Lower leg skin (tissue), 4 donors: ENCODE results near the gene COX18. TPM values are rescaled to one million over a fixed set of nuclear protein-coding genes. Genes with fewer than 3 reads are reported as not detected.

ENCODE experiments used
- DNase-seq, 2 donors: peaks; one replicate each; pipeline ENCODE4 v3.0.0-alpha.2; 2019; ENCODE audit warnings: low spot score in 2 of 2
- H3K4me3 ChIP-seq: fragments of 200-600 bp; sonication (generic); 2 replicates; pipeline ENCODE4 v1.5.1; 2017; ENCODE audit warnings: mild to moderate bottlenecking, low read depth; ENCODE audit not compliant: poor library complexity, severe bottlenecking
- POLR2A ChIP-seq, 2 donors: fragments of 450-650 bp; IDR thresholded peaks; one replicate each; pipeline ENCODE4 v1.6.1; 2016 to 2017; ENCODE audit warnings: antibody characterized with exemption in 2 of 2, mild to moderate bottlenecking in 1 of 2, moderate library complexity in 1 of 2
- WGBS, 2 donors: methylation state at CpG; one replicate each; pipeline ENCODE4 v1.1.5; 2018; 5-methylcytosine and 5-hydroxymethylcytosine counted together
- intact Hi-C: fragments of 100-400 bp; cut with DNase I; formaldehyde crosslinking; loops from one replicate; pipeline ENCODE4 v1.15.0; 2023; ENCODE audit warnings: low total_unique reads
- total RNA-seq, 4 donors: library from RNA; depleted of rRNA; stranded (reverse); fragments of >200 nt; gene quantifications; one replicate each; pipeline ENCODE4 v1.1.0, GENCODE V29; 2016
- TF ChIP-seq, protein P1 (sequence below), 3 donors: fragments of 450-650 bp; IDR thresholded peaks; one replicate each; pipeline ENCODE4 v1.5.1; 2016; ENCODE audit warnings: antibody characterized with exemption in 3 of 3, mild to moderate bottlenecking in 3 of 3, moderate library complexity in 2 of 3

The COX18 gene, protein sequence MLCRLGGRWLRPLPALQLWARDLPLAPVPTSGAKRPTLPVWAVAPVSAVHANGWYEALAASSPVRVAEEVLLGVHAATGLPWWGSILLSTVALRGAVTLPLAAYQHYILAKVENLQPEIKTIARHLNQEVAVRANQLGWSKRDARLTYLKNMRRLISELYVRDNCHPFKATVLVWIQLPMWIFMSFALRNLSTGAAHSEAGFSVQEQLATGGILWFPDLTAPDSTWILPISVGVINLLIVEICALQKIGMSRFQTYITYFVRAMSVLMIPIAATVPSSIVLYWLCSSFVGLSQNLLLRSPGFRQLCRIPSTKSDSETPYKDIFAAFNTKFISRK
- total RNA-seq = 10 to 100 TPM; 12.0 to 24.3 (median 21.7) TPM

DNA sequence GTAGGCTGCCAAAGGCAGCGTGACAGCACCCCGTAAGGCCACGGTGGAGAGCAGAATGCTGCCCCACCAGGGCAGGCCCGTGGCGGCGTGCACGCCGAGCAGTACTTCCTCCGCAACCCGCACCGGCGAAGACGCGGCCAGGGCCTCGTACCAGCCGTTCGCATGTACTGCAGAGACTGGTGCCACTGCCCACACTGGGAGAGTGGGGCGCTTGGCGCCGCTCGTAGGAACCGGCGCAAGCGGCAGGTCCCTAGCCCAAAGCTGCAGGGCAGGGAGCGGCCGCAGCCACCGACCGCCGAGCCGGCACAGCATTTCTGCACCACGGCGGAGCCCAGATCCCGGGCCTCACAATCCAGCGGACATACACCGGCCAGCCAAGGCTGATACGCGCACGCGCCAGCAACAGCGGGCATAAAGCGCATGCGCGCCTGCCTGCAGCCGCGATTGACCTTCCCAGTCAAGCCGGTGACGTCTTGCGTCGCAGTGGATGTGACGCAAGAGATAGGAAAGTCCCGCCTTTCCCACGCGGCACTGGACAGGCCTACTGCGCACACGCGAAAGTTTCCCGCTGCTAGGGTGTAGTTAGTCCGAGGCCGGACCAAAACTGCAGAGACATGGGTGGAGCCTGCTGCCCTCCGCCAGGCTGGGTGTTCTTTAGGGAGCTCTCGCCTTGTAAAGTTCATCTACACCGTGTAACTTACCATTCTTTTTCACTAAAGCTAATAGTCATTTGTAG is at the start of gene COX18:
Gene COX18, minus strand, starts transcription at position 379 of the 736 bp plus-strand sequence. Its CDS starts 67 bp downstream, at position 312.
- peak; percentile 97 to 99 for DNase-seq
- H3K4me3 ChIP-seq = peak within 1 kb of the TSS; percentile 90
- intact Hi-C loops = no loop called here
- TF ChIP-seq, protein P1, sequence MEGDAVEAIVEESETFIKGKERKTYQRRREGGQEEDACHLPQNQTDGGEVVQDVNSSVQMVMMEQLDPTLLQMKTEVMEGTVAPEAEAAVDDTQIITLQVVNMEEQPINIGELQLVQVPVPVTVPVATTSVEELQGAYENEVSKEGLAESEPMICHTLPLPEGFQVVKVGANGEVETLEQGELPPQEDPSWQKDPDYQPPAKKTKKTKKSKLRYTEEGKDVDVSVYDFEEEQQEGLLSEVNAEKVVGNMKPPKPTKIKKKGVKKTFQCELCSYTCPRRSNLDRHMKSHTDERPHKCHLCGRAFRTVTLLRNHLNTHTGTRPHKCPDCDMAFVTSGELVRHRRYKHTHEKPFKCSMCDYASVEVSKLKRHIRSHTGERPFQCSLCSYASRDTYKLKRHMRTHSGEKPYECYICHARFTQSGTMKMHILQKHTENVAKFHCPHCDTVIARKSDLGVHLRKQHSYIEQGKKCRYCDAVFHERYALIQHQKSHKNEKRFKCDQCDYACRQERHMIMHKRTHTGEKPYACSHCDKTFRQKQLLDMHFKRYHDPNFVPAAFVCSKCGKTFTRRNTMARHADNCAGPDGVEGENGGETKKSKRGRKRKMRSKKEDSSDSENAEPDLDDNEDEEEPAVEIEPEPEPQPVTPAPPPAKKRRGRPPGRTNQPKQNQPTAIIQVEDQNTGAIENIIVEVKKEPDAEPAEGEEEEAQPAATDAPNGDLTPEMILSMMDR (IDR thresholded peaks at IDR 0.05) = no peak
- TF ChIP-seq POLR2A (IDR thresholded peaks at IDR 0.05) = no peak
- WGBS, 2 donors = 0% methylated on average over 31 to 44 of the region's 62 CpGs

GRCh38 chr4:73109493-73109892 is 40.0 kb upstream of the COX18 start:
- no peak for DNase-seq
- TF ChIP-seq POLR2A (IDR thresholded peaks at IDR 0.05) = no peak
- TF ChIP-seq, protein P1 (IDR thresholded peaks at IDR 0.05) = no peak
- 95 to 98% methylated on average over 4 of the region's 4 CpGs for WGBS, 2 donors
- H3K4me3 ChIP-seq = no peak overlapping the region
- intact Hi-C loops = no loop called here

- DNase-seq = no peak
- no peak overlapping the region for H3K4me3 ChIP-seq
- TF ChIP-seq, protein P1 (IDR thresholded peaks at IDR 0.05) = no peak
- no peak for TF ChIP-seq POLR2A (IDR thresholded peaks at IDR 0.05)
- 85 to 88% methylated on average over 5 of the region's 5 CpGs for WGBS, 2 donors
- intact Hi-C loops = no loop called here
Measured at GRCh38 chr4:73104695-73105094, 35.2 kb upstream of the COX18 start.

DNA sequence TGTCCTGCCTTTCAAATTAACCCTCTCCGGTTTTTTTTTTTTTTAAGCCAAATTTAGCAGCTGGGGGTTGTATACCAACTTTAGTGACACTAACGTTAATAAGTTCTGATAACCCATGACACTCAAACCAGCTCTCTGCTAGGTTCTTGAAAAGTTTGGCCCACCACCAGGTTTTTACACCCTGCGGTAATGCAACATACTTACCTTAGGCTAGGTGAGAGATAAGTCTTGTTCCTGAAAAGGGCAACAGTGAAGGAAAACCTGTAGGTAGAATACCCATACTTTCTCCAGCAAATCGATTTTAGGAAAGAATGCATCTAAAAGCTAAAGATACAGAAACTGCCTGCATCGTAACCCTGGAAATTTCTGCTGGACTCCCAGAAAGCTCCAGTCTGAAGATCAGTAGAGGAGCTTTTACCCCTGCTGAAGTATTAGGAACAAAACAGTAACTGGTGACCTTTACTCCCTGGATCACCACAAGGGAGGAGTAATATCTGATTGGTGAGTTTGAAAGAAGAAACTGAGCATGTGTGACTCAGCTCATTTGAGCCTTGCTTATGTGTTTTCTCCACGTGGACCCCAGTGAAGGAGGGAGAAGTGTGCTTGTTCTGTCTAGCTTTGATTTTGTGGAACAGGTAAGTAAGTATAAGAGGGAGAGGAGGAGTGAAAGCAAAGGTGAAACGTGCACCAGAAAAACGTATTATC is 34.4 kb upstream of the COX18 start:
- no peak for TF ChIP-seq POLR2A (IDR thresholded peaks at IDR 0.05)
- TF ChIP-seq, protein P1 (IDR thresholded peaks at IDR 0.05) = no peak
- H3K4me3 ChIP-seq = no peak overlapping the region
- no peak for DNase-seq
- intact Hi-C loops = no loop called here
- WGBS, 2 donors = 83 to 85% methylated on average over 8 of the region's 8 CpGs

DNA sequence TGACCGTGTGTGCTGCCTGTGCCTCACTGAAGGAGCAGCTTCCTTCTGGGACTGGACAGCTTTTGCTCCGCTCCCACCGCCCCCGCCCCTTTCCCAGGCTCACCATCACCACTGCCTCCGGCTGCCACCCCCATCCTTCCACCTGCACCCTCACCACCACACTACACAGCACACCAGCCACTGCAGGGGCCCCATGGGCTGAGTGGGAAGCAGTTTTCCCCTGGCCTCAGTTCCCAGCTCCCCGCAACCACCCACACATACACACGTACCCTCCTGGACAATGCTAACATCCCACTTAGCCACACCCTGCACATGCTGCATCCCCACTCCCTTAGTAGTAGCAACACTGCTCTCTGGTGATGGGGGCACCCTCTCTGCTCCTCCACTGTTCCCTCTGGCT is 29.6 kb upstream of the COX18 start:
- TF ChIP-seq, protein P1 (IDR thresholded peaks at IDR 0.05) = no peak
- TF ChIP-seq POLR2A (IDR thresholded peaks at IDR 0.05) = no peak
- WGBS, 2 donors = 73 to 88% methylated on average over 7 of the region's 7 CpGs
- no peak for DNase-seq
- intact Hi-C loops = no loop called here
- no peak overlapping the region for H3K4me3 ChIP-seq
